ENCODE results near the gene CACNA1I. TPM values are rescaled to one million over a fixed set of nuclear protein-coding genes. Genes with fewer than 3 reads are reported as not detected.

CACNA1I gene
- total and polyA plus RNA-seq, 2 donors (not counting 1 experiment from before 2014, with no cell fraction given) = under 0.01 to 0.01 TPM

DNA sequence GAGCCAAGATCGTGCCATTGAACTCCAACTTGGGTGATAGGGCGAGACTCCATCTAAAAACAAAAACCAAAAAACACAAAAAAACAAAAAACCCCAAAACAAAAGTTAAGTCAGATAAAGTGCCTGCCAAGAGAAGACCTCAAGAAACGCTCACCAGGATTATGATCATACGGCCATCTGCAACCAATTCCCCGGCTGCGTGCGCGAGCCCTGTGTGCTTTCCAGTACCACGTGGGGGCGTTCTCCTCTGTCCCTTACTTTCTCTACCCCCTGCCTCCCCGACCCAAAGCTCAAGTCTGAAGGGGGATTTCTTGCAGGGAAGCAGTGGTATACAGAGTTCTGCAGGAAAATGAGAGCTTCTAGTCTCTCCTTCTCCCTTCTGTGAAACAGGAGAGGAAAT lies 27.5 kb upstream of the CACNA1I start:
- H3K9ac ChIP-seq (ENCODE audit: insufficient read depth, low read length) = no peak overlapping the region
- H3K79me2 ChIP-seq (ENCODE audit: control insufficient read depth, insufficient read depth, low read length) = no peaks in the 10 kb centered on the region
- no peak overlapping the region for H3K4me3 ChIP-seq (replicated peaks in 1 of 4; ENCODE audit: control extremely low read depth in 1 of 4, insufficient read depth in 1 of 4, low read depth in 3 of 4, low read length in 4 of 4)
- no peak overlapping the region for H3K4me2 ChIP-seq (ENCODE audit: extremely low read depth, insufficient read depth, low read length)
- H3K27me3 ChIP-seq (ENCODE audit: control insufficient read depth, insufficient read depth, low read length) = peaks cover 3% of the 10 kb centered on the region
- H3K9me3 ChIP-seq (ENCODE audit: control insufficient read depth, insufficient read depth, low read depth, low read length) = no peaks in the 10 kb centered on the region
- H2AFZ ChIP-seq (ENCODE audit: low read length) = no peak overlapping the region
- H3K4me1 ChIP-seq (ENCODE audit: control insufficient read depth, extremely low read depth, insufficient read depth, low read length) = peaks cover 2% of the 10 kb centered on the region
- H4K20me1 ChIP-seq (ENCODE audit: control insufficient read depth, extremely low read depth, insufficient read depth, low read length) = peaks cover 2% of the 10 kb centered on the region
- TF ChIP-seq EZH2 (IDR thresholded peaks at IDR 0.05; ENCODE audit: low read length, missing control alignments) = no peak
- TF ChIP-seq CTCF (conservative IDR thresholded peaks at IDR 0.05 in 1 of 2, IDR thresholded peaks at IDR 0.05 in 1 of 2; ENCODE audit: low read depth in 1 of 2, low read length in 2 of 2) = peak; percentile 11 to 47
- no peaks in the 10 kb centered on the region for H3K36me3 ChIP-seq (ENCODE audit: control insufficient read depth, insufficient read depth, low read length)
- no peak overlapping the region for H3K27ac ChIP-seq (ENCODE audit: insufficient read depth, low read length)
- no peak for DNase-seq (ENCODE audit: low read depth in 2 of 2)

DNA sequence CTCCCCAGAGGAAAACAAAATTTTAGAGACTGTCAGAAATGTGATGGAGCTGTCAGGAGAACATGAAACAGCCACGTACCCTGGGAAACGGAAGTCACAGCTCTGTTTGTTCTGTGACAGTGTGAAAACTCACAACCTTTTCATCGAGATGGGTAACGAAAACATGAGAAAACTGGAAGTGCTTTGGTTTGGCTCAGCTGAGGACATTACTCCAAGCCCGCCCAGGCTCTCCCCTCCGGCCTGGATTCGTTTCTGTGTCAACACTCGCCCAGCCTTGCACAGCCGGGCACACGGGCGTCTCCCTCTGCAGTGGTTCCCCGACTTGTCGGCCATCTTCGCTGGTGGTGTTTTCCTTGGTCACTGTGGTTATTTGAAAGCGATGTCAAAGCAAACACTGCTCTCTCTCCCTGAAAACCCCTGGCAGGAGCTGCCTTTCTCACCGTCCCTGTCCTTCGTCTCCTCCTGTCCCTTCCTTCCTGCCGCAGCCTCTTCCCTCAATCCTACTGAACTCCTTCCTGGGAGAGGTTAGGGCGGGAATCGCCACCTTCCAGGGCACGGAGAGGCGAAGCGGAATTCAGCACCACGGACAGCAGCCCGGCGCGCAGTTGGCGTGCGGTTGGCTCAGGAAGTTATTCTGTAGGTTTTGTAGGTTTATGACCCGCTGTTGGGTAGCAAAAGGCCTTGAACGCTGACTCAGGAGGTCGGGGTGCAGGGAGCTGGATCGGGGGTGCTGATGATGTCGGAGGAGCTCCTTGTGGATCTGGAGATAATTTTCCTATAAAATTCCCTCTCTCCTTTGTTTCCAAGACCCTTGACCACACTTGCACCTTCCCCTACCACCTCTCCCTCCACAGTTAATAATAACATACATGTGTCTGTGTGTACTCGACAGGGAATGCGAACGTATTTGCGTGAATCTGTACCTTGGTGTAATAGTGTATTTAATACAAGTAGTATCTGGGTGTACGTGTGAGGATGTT lies 24.9 kb upstream of the CACNA1I start:
- H3K79me2 ChIP-seq (ENCODE audit: control insufficient read depth, insufficient read depth, low read length) = no peaks in the 10 kb centered on the region
- no peak overlapping the region for H2AFZ ChIP-seq (ENCODE audit: low read length)
- TF ChIP-seq EZH2 (IDR thresholded peaks at IDR 0.05; ENCODE audit: low read length, missing control alignments) = no peak
- TF ChIP-seq CTCF (conservative IDR thresholded peaks at IDR 0.05 in 1 of 2, IDR thresholded peaks at IDR 0.05 in 1 of 2; ENCODE audit: low read depth in 1 of 2, low read length in 2 of 2) = no peak
- H3K27ac ChIP-seq (ENCODE audit: insufficient read depth, low read length) = no peak overlapping the region
- H3K9me3 ChIP-seq (ENCODE audit: control insufficient read depth, insufficient read depth, low read depth, low read length) = no peaks in the 10 kb centered on the region
- no peak overlapping the region for H3K4me2 ChIP-seq (ENCODE audit: extremely low read depth, insufficient read depth, low read length)
- H3K4me1 ChIP-seq (ENCODE audit: control insufficient read depth, extremely low read depth, insufficient read depth, low read length) = peaks cover 2% of the 10 kb centered on the region
- H3K9ac ChIP-seq (ENCODE audit: insufficient read depth, low read length) = no peak overlapping the region
- no peak overlapping the region for H3K4me3 ChIP-seq (replicated peaks in 1 of 4; ENCODE audit: control extremely low read depth in 1 of 4, insufficient read depth in 1 of 4, low read depth in 3 of 4, low read length in 4 of 4)
- H3K36me3 ChIP-seq (ENCODE audit: control insufficient read depth, insufficient read depth, low read length) = no peaks in the 10 kb centered on the region
- peak in 1 of 2 donors; percentile 29 for DNase-seq (ENCODE audit: low read depth in 2 of 2)
- H3K27me3 ChIP-seq (ENCODE audit: control insufficient read depth, insufficient read depth, low read length) = peaks cover 6% of the 10 kb centered on the region
- H4K20me1 ChIP-seq (ENCODE audit: control insufficient read depth, extremely low read depth, insufficient read depth, low read length) = peaks cover 2% of the 10 kb centered on the region

- H3K4me2 ChIP-seq (ENCODE audit: extremely low read depth, insufficient read depth, low read length) = peak overlapping the region; percentile 23
- no peak overlapping the region for H3K27ac ChIP-seq (ENCODE audit: insufficient read depth, low read length)
- H3K9me3 ChIP-seq (ENCODE audit: control insufficient read depth, insufficient read depth, low read depth, low read length) = no peaks in the 10 kb centered on the region
- peaks cover 2% of the 10 kb centered on the region for H3K4me1 ChIP-seq (ENCODE audit: control insufficient read depth, extremely low read depth, insufficient read depth, low read length)
- no peaks in the 10 kb centered on the region for H3K79me2 ChIP-seq (ENCODE audit: control insufficient read depth, insufficient read depth, low read length)
- H3K36me3 ChIP-seq (ENCODE audit: control insufficient read depth, insufficient read depth, low read length) = no peaks in the 10 kb centered on the region
- DNase-seq (ENCODE audit: low read depth in 2 of 2) = peak; percentile 56 to 59
- TF ChIP-seq EZH2 (IDR thresholded peaks at IDR 0.05; ENCODE audit: low read length, missing control alignments) (no peak), CTCF (conservative IDR thresholded peaks at IDR 0.05 in 1 of 2, IDR thresholded peaks at IDR 0.05 in 1 of 2; ENCODE audit: low read depth in 1 of 2, low read length in 2 of 2) (no peak)
- no peak overlapping the region for H3K4me3 ChIP-seq (replicated peaks in 1 of 4; ENCODE audit: control extremely low read depth in 1 of 4, insufficient read depth in 1 of 4, low read depth in 3 of 4, low read length in 4 of 4)
- no peak overlapping the region for H2AFZ ChIP-seq (ENCODE audit: low read length)
- no peak overlapping the region for H3K9ac ChIP-seq (ENCODE audit: insufficient read depth, low read length)
- peaks cover 2% of the 10 kb centered on the region for H4K20me1 ChIP-seq (ENCODE audit: control insufficient read depth, extremely low read depth, insufficient read depth, low read length)
- H3K27me3 ChIP-seq (ENCODE audit: control insufficient read depth, insufficient read depth, low read length) = peaks cover 7% of the 10 kb centered on the region
Observed at GRCh38 chr22:39546889-39547586, 23.5 kb upstream of the CACNA1I start.
